HG03520 (cell line): ENCODE measurements around the gene CRYBA1.
"Not testable (repeated sequence)": the region's sequence is repeated elsewhere in the genome, so short reads cannot be mapped to it uniquely, and the experiment has no call there.

Experiments
- ATAC-seq: cut with Tn5 transposase; IDR thresholded peaks from one replicate; pipeline ENCODE4 v1.9.1; 2021; ENCODE audit warnings: mild to moderate bottlenecking, moderate library complexity; ENCODE audit not compliant: unreplicated experiment

CRYBA1 gene, protein sequence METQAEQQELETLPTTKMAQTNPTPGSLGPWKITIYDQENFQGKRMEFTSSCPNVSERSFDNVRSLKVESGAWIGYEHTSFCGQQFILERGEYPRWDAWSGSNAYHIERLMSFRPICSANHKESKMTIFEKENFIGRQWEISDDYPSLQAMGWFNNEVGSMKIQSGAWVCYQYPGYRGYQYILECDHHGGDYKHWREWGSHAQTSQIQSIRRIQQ

DNA sequence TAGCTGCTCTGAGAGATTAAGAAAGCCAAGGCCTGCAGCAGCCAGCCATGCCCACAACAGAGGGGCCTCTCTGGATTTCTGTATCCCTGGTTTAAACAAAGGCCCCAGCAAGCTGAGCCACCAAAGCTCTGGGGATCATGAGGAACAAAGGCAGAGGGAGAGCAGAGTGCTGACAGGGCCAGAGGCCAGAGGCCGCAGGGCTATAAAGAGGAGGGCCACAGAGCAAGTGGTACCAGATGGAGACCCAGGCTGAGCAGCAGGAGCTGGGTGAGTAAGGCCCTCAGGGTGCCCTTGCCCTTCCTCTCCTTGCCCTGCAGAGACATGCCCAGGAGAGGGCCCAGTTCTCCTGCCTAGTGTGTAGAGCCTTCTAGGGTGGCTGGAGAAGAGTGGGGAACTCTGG lies at the start of gene CRYBA1:
TSS of gene CRYBA1 (plus strand) at position 232 of the 400 bp plus-strand sequence. CDS start at position 237, 5 bp downstream.
- ATAC-seq, result no peak

DNA sequence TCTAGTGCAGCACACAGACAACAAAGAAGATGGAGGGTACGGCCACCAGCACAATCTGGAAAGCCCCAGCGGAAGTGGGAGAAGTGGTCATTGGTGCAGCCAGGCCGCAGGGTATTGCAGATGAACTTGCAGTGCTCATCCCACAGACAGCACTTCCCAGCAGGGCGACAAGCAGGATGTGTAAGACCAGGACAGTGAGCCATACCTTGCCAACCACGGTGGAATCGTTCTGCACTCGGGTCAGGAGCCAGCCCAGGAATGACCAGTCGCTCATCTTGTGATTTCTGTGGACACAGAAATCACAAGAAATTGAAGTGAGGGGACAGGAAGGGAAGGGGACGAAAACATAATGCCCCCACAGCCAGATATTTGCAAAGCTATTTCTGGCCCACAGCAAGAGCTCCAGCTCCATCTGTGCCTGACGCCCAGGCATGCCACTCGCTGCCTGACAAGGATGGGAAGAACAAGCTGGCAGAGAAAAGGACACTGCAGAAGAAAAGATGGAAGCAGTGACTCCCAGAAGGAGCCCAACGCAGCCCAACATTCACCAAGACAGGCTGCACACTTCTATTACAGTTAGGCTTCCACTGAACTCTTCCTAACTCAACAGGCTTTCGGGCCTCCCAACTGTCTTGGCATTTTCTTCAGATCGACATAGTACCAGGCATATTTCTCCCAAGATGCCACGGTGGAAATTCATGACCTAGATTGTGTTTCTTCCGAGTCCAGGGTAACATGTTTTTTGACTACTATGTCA lies 49.0 kb upstream of the CRYBA1 start:
- no peak for ATAC-seq

DNA sequence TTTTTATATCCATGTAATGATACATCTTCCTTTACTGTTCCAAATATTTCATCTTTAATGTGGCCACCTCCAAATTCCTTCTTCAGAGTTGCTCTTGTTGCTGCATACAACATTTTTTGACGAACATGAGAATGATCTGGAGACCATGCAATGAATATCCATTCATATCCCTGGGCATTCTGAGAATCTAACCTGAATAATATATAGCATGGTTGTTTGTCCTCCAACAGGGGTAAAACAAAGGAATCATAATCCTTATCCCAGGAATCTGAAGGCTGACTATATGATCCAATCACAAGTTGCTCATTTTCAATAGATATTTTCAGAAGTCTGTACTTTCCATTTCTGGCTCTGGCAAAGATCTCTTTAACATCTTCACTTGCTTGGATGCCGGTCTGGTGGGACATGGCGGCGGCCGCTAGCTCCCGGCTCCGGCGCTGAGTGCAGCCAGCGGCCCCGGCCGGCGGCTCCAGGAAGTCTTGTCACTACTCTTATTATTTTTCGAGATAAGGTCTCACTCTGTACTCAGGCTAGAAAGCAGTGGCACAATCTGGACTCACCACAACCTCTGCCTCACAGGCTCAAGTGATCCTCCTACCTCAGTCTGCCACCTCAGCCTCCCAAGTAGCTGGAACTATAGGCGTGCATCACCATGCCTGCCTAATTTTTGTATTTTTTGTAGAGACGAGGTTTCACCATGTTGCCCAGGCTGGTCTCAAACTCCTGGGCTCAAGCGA lies 42.4 kb upstream of the CRYBA1 start:
- ATAC-seq, result not testable (repeated sequence)

DNA sequence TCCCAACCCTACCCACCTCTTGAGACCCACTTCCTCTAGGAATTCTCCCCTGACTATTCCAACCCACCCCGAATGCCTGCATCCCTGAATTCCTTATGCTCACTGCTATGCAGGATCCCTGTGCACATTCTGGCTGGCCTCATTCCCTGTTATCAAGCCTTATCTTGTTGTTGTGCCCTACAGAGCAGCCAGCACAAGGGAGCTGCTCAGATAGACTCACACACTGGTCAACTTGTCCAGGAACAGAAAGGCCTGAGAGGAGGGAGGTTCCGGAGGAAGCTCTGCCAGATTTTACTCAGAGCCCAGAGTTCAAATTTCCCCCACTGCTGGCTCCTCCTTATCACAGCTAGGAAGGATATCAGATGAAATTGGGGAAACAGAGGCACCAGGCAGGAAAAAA lies 41.6 kb upstream of the CRYBA1 start:
- no peak for ATAC-seq

DNA sequence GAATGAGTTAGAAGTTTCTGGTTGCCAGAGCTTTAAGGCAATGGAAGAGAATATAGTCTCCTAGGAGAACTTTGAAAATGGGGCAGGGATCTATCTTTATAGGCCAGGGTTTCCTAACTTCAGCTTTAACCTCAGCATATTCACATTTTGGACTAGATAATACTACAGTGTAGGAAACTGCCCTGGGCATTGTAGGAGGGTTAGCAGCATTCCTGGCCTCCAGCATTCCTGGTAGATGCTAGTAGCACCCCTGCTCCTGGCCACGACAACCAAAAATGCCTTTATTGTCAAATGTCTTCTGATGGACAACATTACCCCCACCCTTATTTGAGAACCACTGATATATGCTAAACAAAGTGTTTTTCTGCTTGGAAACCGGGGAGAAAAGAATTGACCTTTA lies 38.7 kb upstream of the CRYBA1 start:
- ATAC-seq, result no peak

DNA sequence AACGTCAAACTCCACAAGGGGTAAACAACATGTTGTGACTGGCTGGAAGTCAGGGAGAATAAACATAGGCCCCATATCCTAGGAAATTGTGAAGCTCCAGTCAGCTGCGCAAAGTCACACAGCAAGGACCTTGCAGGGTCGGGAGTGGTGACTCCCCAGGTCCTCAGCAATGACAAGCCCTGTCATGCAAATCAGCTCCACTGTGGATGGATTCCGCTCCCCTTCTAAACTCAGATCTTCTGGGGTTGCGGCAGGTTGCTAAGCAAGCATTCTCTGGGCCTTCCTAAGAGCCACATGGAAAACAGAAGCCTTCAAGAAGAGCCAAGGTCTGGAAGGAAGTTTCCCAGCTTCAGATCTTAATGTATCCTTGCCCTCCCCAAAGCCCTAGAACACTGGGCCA lies 37.6 kb upstream of the CRYBA1 start:
- ATAC-seq, result no peak

DNA sequence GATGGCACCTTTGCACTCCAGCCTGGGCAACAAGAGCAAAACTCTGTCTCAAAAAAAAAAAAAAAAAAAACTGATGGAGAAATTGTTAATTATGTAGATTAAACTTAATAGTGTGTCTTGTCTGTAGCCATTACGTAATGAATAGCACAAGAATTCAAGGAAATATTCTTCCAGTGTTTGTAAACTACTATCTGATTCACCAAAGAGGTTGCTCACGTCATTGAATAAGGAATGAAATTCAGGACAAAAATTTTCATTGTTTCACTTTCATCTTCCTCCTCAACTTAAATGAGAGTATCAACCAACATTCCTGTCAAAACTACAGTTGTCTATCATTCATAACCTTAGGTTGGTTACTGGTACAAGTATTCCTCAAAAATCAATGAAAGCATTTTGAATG lies 35.8 kb upstream of the CRYBA1 start:
- no peak for ATAC-seq

DNA sequence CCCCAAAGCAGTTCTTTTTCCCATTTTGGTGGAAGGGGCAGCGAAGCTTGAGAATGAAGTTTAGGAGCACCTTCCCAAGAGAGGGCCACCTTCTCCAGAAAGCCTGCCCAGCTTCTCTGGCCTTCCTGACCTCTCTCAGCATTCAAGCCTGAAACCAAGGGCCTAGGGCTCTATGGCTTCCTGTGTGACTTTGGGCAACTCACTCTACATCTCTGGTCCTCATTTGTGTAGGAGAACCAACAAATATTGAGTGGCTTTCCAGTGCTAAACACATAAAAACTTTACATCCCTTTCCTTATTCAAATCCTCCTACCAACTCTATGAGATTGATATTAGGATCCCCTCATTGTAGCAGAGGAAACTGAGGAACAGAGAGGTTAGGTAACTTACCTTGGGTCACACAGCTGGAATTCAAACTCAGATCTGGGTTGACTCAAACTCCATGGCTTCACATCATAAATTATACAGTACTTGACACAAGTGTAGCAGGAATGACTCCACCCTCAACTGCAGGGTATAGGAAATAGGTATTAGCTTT lies 34.5 kb upstream of the CRYBA1 start:
- ATAC-seq, result no peak

DNA sequence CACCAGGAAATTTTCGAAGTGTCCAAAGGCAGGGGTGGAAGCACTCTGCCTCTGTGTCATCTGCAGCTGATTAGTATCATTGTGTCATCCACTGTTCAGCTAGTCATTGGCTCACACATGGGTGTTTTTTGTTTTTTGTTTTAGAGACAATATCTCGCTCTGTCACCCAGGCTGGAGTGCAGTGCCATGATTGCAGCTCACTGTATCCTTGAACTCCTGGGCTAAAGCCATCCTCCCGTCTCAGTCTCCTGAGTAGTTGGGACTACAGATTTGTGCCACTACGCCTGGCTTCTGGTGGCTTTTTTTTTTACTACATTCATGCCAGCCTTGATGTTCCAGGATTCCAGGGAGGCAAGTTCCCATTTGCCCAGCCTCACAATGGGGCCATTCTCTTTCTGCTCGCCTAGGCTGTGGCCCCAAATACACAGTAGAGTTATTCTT lies 34.0 kb upstream of the CRYBA1 start:
- no peak for ATAC-seq

DNA sequence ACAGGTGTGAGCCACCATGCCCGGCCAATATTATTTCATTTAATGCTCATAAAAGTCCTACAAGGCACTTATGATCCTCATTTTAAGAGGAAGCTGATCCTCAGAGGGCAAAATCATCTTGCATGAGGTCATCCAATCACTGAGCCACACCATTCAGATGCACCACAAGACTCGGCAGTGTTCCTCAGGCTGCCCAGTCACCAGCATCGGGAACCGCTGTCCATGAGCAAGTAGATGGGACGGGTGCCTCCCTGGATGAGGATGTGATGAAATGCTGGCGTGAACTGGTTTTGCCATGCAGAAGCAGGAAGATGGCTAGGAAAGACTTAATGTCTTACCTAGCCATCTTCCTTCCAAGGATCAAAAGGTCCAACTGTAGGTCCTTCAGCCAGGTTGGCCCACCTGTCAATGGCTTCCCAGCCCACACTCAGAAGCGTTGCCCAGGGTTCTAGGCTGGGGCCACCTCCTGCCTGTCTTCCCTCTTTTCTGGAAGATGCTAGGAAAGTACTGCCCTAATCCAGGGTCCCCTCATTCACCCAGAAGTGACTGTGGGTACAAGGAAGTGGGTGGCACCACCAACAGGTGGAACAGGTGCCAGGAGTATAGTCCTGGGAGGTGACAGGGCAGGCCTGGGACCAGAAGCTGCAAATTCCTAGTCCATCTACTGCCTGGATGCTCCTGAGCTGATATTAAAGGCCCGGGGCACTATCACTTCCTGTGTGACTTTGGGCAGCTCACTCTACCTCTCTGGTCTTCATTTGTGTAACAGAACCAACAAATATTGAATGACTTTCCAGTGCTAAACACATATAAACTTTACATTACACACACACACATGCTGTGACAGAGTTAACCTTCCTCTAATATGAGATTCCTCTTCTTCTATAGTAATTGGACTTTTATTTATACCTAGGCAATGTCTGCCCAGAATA lies 32.2 kb upstream of the CRYBA1 start:
- ATAC-seq, result no peak

DNA sequence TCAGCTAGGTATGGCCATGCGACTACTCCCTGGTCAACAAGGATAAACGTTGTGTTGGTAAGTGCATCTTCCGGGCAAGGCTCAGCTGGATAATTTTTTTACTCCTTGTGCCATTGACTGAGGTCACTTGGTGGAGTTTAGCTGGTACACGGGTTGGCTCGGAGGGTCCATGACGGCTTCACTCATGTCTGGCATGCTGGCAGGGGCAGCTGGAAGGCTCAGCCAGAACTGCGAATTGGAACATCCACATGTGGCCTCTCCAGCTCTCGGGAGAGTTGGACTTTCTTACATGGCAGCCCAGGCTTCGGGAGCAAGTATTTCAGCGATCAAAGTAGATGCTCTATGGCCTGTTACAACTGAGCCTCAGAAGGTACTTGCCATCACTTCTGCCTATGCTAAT lies 31.5 kb upstream of the CRYBA1 start:
- ATAC-seq, result no peak

DNA sequence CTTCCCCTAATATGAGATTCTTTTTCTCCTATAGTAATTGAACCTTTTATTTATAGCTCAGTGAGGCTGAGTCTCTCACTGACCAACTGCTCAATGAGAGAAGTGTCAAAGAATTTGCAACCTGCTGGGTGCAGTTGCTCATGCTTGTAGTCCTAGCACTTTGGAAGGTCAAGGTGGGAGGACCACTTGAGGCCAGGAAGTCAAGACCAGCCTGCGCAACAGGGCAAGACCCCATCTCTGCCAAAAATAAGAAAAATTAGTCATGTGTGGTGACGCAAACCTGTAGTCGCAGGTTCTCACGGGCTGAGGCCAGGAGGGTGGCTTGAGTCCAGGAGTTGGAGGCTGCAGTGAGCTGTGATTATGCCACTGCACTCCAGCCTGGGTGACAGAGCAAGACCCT lies 30.9 kb upstream of the CRYBA1 start:
- no peak for ATAC-seq

DNA sequence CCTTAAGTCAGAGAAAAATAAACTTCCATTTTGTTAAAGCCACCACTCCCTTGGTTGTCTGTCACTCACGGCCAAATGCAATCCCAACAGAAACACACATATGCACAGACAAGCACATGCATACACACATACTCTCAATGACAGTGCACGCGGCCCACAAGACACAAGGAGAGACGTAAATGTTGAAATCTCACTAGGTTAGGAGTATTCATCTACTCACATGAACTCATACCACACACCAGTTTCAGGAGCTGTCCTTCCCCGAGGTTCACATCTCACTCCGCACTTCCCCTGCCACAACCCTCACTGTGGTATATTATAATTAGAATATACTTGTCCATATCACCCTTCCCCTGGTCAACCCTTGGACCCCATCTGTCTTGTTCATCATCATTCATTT lies 30.5 kb upstream of the CRYBA1 start:
- ATAC-seq, result no peak

DNA sequence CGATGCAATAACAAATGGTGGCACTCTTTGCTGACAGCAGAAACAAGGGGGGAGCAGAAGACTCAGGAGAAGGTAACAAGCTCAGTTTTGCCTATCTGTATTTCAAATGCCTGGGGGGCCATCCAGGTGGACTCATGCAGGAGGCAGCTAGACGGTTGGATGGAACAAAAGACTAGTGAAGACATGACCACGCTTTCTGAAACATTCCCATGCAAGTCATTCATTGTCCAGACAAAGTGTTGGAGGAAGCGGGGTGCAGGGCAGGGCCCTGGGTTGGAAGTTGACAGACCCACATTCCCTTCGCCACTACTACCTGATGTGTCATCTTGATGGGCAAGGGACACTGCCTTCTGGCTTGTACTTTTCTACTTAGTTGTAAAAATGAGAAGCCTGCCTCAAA lies 29.8 kb upstream of the CRYBA1 start:
- ATAC-seq, result no peak

DNA sequence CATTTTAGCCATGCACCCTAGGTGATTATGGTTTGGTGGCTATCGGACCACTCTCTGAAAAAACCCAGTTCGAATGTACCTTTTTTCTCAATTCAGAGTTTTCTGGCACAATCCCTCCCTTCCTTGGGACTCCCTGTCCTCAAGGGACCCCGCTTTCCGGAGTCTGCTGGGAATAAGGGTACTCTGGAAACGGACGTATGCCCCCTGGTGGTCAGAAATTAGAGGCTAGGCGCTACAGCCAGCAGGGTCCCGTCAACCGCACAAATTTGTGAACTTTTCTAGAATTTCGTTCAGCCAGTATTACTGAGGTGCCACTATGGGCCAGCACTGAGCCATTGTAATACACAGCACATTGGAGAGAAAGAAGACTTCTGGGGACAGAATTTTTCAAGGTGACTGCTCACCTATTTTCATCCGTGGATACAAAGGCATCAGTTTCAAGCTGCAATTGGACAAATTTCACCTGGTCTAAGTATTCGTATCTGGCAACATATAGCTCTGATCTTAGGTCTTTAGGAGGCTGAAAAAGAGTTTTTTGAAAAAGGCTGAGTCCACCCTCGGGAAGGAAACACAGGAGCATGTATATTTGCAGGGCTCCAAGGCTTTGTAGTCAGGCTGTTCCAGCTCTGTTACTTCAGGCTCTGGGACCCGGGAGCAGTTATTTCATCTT lies 27.1 kb upstream of the CRYBA1 start:
- ATAC-seq, result no peak

DNA sequence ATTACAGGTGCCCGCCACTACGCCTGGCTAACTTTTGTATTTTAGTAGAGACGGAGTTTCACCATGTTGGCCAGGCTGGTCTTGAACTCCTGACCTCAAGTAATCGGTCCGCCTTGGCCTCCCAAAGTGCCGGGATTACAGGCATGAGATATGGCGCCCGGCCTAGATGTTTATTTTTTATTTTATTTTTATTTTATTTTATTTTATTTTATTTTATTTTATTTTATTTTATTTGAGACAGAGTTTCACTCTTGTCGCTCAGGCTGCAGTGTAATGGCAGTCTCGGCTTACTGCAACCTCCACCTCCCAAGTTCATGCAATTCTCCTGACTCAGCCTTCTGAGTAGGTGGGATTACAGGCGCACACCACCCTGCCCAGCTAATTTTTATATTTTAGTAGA lies 25.3 kb upstream of the CRYBA1 start:
- not testable (repeated sequence) for ATAC-seq

DNA sequence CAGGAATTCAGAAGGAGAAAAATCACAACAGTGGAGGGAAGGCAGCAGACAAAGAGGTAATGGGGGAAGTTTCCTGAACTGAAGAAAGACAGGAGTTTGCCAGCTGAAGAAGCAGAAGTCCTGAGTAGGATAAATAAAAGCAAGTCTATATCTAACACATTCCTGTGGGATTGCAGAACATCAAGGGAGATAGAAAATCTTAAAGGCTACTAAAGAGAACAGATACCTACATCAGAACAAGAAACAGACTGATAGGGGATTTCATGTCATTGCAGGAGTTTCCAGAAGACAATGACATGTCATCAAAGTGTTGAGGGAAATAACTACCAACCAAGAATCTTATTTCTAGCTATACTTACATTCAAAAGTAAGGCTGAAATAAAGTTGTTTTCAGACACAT lies 21.3 kb upstream of the CRYBA1 start:
- no peak for ATAC-seq

DNA sequence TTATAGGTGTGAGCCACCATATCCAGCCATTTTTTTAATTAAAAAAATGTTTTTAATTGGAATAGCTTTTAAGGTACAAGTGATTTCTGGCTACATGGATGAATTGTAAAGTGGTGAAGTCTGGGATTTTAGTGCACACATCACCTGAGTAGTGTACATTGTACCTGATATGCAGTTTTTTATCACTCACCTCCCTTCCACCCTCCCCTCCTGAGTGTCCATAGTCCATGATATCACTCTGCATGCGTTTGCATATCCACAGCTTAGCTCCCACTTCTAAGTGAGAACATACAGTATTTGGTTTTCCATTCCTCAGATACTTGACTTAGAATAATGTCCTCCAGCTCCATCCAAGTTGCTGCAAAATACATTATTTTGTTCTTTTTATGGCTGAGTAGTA lies 13.4 kb upstream of the CRYBA1 start:
- ATAC-seq, result no peak

DNA sequence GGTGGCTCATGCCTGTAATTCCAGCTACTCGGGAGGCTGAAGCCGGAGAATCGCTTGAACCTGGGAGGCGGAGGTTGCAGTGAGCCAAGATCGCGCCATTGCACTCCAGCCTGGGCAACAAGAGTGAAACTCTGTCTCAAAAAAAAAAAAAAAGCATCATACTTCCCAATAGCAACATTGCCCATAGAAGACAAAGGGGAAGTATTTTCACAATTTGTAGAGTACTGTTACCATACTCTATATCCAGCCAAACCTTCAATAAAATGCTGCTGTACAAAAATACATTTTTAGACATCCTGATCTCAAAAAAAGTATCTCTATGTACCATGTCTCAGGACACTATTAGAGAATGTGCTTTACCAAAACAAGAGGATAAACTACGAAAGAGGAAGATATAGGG lies 11.7 kb upstream of the CRYBA1 start:
- ATAC-seq, result not testable (repeated sequence)

DNA sequence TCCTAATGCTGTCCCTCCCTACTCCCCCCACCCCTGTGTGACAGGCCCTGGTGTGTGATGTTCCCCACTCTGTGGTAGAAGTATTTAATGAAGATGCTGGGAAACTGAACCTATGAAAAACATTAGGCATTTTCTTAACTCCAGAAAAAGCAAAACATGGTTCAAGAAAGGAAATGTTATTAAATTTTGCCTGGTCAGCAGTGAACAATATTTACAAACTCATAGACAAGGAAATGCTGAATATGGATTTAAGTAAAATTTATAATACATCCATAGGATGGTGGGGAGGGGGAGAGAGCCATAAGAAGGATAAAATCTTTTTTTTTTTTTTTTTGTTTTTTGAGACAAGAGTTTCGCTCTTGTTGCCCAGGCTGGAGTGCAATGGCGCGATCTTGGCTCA lies 10.8 kb upstream of the CRYBA1 start:
- no peak for ATAC-seq
